Measurements from ENCODE around the gene EIF3I. TPM values are rescaled to one million over a fixed set of nuclear protein-coding genes. Genes with fewer than 3 reads are reported as not detected.
A peak's percentile ranks its signal among the peaks of the same experiment; 100 is the strongest.

Gene EIF3I
- total and polyA plus RNA-seq, 10 of the 15 experiments (the other 5 are each of a cell fraction or from before 2014, with no cell fraction given) = 208 to 606 (median 352) TPM

- TF ChIP-seq CBFB (IDR thresholded peaks at IDR 0.05; ENCODE audit: low read depth) (no peak), ZNF687 (IDR thresholded peaks at IDR 0.05) (no peak), ZBTB33 (IDR thresholded peaks at IDR 0.05) (no peak), IKZF1 (conservative IDR thresholded peaks at IDR 0.05) (peak; percentile 62), YBX1 (IDR thresholded peaks at IDR 0.05) (no peak)
Observed at GRCh38 chr1:32247983-32248889, 26.0 kb downstream of the EIF3I start (continued).

All from GM12878 (cell line).